ENCODE data around the gene KRTDAP. TPM values are rescaled to one million over a fixed set of nuclear protein-coding genes. Genes with fewer than 3 reads are reported as not detected.

Gene KRTDAP
- polyA plus RNA-seq, 1 donor (not counting 4 experiments of a cell fraction or from before 2014, with no cell fraction given) = 85.4 TPM

DNA sequence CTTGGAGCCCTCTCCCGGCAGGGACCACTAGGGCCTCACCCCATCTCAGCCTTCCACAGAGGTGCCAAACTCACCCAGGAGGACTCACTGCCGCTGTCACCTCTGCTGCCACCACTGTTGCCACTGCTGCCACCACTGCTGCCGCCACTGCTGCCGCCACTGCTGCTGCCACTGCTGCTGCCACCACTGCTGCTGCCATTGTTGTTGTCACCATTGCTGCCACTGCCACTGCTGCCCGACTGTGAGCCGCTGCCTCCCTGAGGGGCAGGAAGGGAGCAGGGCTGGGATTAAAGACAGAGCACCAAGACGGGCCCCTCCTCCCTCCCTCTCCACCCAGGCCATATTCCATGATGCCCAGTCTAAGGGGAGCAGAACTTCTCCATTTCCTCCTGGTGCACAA lies 21.1 kb upstream of the KRTDAP start:
- TF ChIP-seq CTCF (optimal IDR thresholded peaks at IDR 0.05 in 1 of 3, IDR thresholded peaks at IDR 0.05 in 1 of 3, conservative IDR thresholded peaks at IDR 0.05 in 1 of 3; ENCODE audit: extremely low read depth in 1 of 3, insufficient read depth in 2 of 3, low read length in 3 of 3) (no peak), EZH2 (IDR thresholded peaks at IDR 0.05; ENCODE audit: low read length) (no peak)
- Histone ChIP-seq H3K36me3 (ENCODE audit: control insufficient read depth in 2 of 2, extremely low read depth in 1 of 2, insufficient read depth in 2 of 2, low read length in 2 of 2) (peaks cover 0 to 7% of the 10 kb centered on the region in 2 experiments), H3K9ac (ENCODE audit: control insufficient read depth, extremely low read depth, insufficient read depth, low read length) (no peak overlapping the region), H4K20me1 (ENCODE audit: control insufficient read depth, extremely low read depth, insufficient read depth, low read length) (no peaks in the 10 kb centered on the region), H3K9me1 (ENCODE audit: control insufficient read depth, extremely low read depth, insufficient read depth, low read length) (no peaks in the 10 kb centered on the region), H3K4me3 (ENCODE audit: control insufficient read depth in 2 of 3, extremely low read depth in 1 of 3, insufficient read depth in 2 of 3, low read depth in 1 of 3, low read length in 3 of 3) (no peak overlapping the region), H3K79me2 (ENCODE audit: control insufficient read depth, insufficient read depth, low read length) (peaks cover 20% of the 10 kb centered on the region), H3K27me3 (ENCODE audit: control insufficient read depth, extremely low read depth, insufficient read depth, low read length) (peaks cover 5% of the 10 kb centered on the region), H3K4me1 (ENCODE audit: control insufficient read depth, extremely low read depth, insufficient read depth, low read length) (peaks cover 16% of the 10 kb centered on the region), H3K27ac (ENCODE audit: control insufficient read depth, insufficient read depth, low read length) (no peak overlapping the region), H3K4me2 (ENCODE audit: control insufficient read depth, extremely low read depth, insufficient read depth, low read depth, low read length) (no peak overlapping the region), H2AFZ (ENCODE audit: control insufficient read depth, low read length) (no peak overlapping the region), H3K9me3 (ENCODE audit: control insufficient read depth, low read depth, low read length) (no peaks in the 10 kb centered on the region)
- no peak for FAIRE-seq
- dilution Hi-C loops (cut with MboI; ENCODE audit: extremely low pct_ligation_motif_present, low sequenced_read_pairs) = no loop called here
- DNase-seq (ENCODE audit: low read depth, low spot score) = no peak

GRCh38 chr19:35510626-35510964 lies 20.3 kb upstream of the KRTDAP start:
- Histone ChIP-seq H3K27me3 (ENCODE audit: control insufficient read depth, extremely low read depth, insufficient read depth, low read length) (peaks cover 5% of the 10 kb centered on the region), H3K27ac (ENCODE audit: control insufficient read depth, insufficient read depth, low read length) (no peak overlapping the region), H2AFZ (ENCODE audit: control insufficient read depth, low read length) (peak overlapping the region; percentile 88), H3K4me3 (ENCODE audit: control insufficient read depth in 2 of 3, extremely low read depth in 1 of 3, insufficient read depth in 2 of 3, low read depth in 1 of 3, low read length in 3 of 3) (peak overlapping the region; percentile 63 to 94 (median 88)), H3K36me3 (ENCODE audit: control insufficient read depth in 2 of 2, extremely low read depth in 1 of 2, insufficient read depth in 2 of 2, low read length in 2 of 2) (peaks cover 7 to 14% of the 10 kb centered on the region in 2 experiments), H3K9ac (ENCODE audit: control insufficient read depth, extremely low read depth, insufficient read depth, low read length) (peak overlapping the region; percentile 85), H3K4me2 (ENCODE audit: control insufficient read depth, extremely low read depth, insufficient read depth, low read depth, low read length) (peak overlapping the region; percentile 99), H3K9me1 (ENCODE audit: control insufficient read depth, extremely low read depth, insufficient read depth, low read length) (no peaks in the 10 kb centered on the region), H3K9me3 (ENCODE audit: control insufficient read depth, low read depth, low read length) (no peaks in the 10 kb centered on the region), H3K4me1 (ENCODE audit: control insufficient read depth, extremely low read depth, insufficient read depth, low read length) (peaks cover 16% of the 10 kb centered on the region), H3K79me2 (ENCODE audit: control insufficient read depth, insufficient read depth, low read length) (peaks cover 21% of the 10 kb centered on the region), H4K20me1 (ENCODE audit: control insufficient read depth, extremely low read depth, insufficient read depth, low read length) (no peaks in the 10 kb centered on the region)
- FAIRE-seq (no peak), DNase-seq (ENCODE audit: low read depth, low spot score) (no peak)
- no peak for TF ChIP-seq EZH2 (IDR thresholded peaks at IDR 0.05; ENCODE audit: low read length)
- no peak for TF ChIP-seq CTCF (optimal IDR thresholded peaks at IDR 0.05 in 1 of 3, IDR thresholded peaks at IDR 0.05 in 1 of 3, conservative IDR thresholded peaks at IDR 0.05 in 1 of 3; ENCODE audit: extremely low read depth in 1 of 3, insufficient read depth in 2 of 3, low read length in 3 of 3)
- dilution Hi-C loops (cut with MboI; ENCODE audit: extremely low pct_ligation_motif_present, low sequenced_read_pairs) = no loop called here

All from keratinocyte (primary cell).